GM19035 (cell line): ENCODE results near the gene CCDC66.
A peak's percentile ranks its signal among the peaks of the same experiment; 100 is the strongest.
"Not testable (repeated sequence)": the region's sequence is repeated elsewhere in the genome, so short reads cannot be mapped to it uniquely, and the experiment has no call there.

Source experiments
- ATAC-seq: cut with Tn5 transposase; IDR thresholded peaks from one replicate; pipeline ENCODE4 v1.9.1; 2021; ENCODE audit not compliant: unreplicated experiment

Gene CCDC66

GRCh38 chr3:56556908-56557830 is at the start of gene CCDC66:
TSS of gene CCDC66 (plus strand) at chr3:56557175. CDS start at chr3:56557243, 68 bp downstream.
- ATAC-seq, result peak; percentile 100

GRCh38 chr3:56519641-56520040 is 37.3 kb upstream of the CCDC66 start:
- ATAC-seq, result no peak

GRCh38 chr3:56522374-56522773 is 34.6 kb upstream of the CCDC66 start:
- ATAC-seq, result no peak

GRCh38 chr3:56525291-56525690 is 31.7 kb upstream of the CCDC66 start:
- no peak for ATAC-seq

- ATAC-seq, result no peak
Observed at GRCh38 chr3:56536735-56537134, 20.2 kb upstream of the CCDC66 start.

- ATAC-seq, result no peak
Observed at GRCh38 chr3:56547486-56547885, 9.5 kb upstream of the CCDC66 start.

GRCh38 chr3:56557831-56558170 is 826 bp downstream of the CCDC66 start:
- no peak for ATAC-seq

GRCh38 chr3:56573501-56573900 is 16.5 kb downstream of the CCDC66 start:
- ATAC-seq, result no peak

GRCh38 chr3:56581941-56582340 is 25.0 kb downstream of the CCDC66 start:
- ATAC-seq, result not testable (repeated sequence)

- ATAC-seq, result not testable (repeated sequence)
Observed at GRCh38 chr3:56584275-56584674, 27.3 kb downstream of the CCDC66 start.

- ATAC-seq, result no peak
Observed at GRCh38 chr3:56590814-56591213, 33.8 kb downstream of the CCDC66 start.

GRCh38 chr3:56591262-56591661 is 34.3 kb downstream of the CCDC66 start:
- no peak for ATAC-seq

GRCh38 chr3:56593455-56594158 is 36.6 kb downstream of the CCDC66 start:
- ATAC-seq, result no peak

- no peak for ATAC-seq
Observed at GRCh38 chr3:56595975-56596840, 39.2 kb downstream of the CCDC66 start.

- ATAC-seq, result not testable (repeated sequence)
Observed at GRCh38 chr3:56608479-56608878, 51.5 kb downstream of the CCDC66 start.

- no peak for ATAC-seq
Observed at GRCh38 chr3:56610669-56611335, 53.8 kb downstream of the CCDC66 start.

- no peak for ATAC-seq
Observed at GRCh38 chr3:56611364-56611763, 54.4 kb downstream of the CCDC66 start.

GRCh38 chr3:56612146-56612545 is 55.2 kb downstream of the CCDC66 start:
- ATAC-seq, result no peak

- ATAC-seq, result no peak
Observed at GRCh38 chr3:56613016-56613415, 56.0 kb downstream of the CCDC66 start.

- ATAC-seq, result no peak
Observed at GRCh38 chr3:56616478-56617006, 59.6 kb downstream of the CCDC66 start.
